HG02970 (cell line): Measurements from ENCODE around the gene ZNF491.
A peak's percentile ranks its signal among the peaks of the same experiment; 100 is the strongest.
"Not testable (repeated sequence)": the region's sequence is repeated elsewhere in the genome, so short reads cannot be mapped to it uniquely, and the experiment has no call there.

Source experiments
- ATAC-seq: cut with Tn5 transposase; IDR thresholded peaks from one replicate; pipeline ENCODE4 v1.9.1; 2021; ENCODE audit warnings: mild to moderate bottlenecking, moderate library complexity, moderate number of reproducible peaks; ENCODE audit not compliant: unreplicated experiment, low FRiP score

Gene ZNF491

DNA sequence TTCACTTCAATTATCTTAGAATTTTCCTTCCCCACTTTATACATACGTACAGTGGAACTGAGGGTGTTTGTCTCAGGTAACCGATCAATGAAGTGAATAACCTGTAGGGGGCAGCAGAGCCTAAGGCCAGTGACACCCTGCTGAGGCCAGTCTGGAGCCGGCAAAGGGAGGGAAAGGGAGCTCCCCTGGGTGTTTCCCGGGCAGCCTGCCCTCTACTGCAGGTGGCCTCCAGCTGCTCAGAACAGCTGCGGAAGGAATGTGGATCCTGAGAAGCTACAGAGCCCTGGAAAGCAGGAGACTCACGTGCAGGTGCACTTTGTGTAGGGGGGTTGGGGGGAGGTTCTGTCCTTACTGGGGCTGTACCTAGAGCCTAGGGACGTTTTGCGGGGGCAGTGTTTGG lies 832 bp upstream of the ZNF491 start:
- ATAC-seq, result peak; percentile 60

GRCh38 chr19:11806354-11807098 lies 8.2 kb downstream of the ZNF491 start:
- no peak for ATAC-seq

DNA sequence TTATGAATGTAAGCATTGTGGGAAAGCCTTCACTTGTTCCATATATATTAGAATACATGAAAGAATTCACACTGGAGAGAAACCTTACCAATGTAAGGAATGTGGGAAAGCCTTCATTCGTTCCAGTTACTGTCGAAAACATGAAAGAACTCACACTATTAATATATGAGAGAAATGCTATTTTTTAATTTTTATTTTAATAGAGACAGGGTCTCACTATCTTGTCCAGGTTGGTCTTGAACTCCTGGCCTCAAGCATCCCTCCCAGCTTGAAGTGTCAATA lies 8.7 kb downstream of the ZNF491 start:
- ATAC-seq, result no peak

DNA sequence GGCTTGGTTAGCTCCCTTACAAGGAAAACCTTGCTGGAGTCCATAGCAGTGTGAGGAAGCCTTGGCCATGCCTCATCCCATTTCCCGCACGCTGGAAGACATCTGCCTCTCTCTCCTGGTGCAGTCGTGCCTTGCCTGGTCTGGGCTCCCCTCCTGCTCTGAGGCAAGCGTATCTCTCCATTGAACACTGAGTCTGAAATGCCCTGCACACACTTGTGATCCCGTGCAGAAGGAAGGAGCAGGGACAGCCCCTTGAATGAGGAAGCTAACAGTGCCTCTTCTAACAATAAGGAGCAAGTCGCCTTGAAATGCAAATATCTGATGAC lies 15.3 kb downstream of the ZNF491 start:
- no peak for ATAC-seq

GRCh38 chr19:11814029-11814699 lies 15.8 kb downstream of the ZNF491 start, which contains the start of gene ZNF440:
TSS of gene ZNF440 (plus strand) at chr19:11814273. CDS start at chr19:11814448, 175 bp downstream.
- peak; percentile 99 for ATAC-seq

DNA sequence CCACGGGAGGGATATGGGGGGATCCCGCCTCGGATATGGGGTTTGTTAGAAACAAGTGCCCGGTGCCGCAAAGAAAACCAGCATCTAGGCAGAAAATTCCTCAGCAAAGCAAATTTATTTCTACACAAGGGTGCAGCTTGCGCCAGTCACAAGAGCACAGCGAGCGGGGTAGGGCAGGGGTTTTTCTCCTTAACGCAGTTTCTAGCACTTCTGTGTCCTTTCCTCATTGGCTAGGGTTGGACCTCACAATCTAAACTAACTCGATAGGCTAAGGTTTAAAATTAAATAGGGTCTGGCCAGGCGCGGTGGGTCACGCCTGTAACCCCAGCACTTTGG lies 16.3 kb downstream of the ZNF491 start:
- no peak for ATAC-seq

DNA sequence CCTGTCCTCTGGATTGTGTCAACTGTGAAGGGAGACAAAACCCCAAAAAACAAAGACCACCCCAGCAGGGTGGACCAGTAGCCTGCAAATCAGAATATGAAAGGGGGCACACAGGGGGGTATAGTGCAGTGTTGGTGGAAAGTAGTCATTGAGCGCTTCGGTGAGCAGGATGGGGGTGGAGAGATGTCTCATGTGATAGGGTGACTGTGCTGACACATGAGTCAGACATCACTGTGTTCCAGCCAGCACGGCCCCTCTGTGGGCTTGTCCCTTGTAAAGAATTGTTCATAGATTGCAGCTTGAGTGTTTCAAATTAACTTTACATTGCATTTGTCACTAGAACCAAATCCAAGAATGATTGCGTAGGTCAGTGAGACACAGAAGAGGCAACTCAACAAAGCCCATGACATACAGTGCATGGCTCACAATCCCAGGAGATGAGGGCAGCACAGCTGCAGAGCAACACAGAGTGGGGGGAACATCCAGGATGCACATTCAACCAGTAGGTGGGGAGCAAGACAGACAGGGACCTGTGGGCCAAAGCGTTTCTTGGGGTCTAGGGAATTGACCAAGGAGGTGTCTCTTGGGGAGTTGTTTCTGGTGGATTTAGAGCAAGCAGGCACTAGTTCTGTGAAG lies 23.3 kb downstream of the ZNF491 start:
- no peak for ATAC-seq

- ATAC-seq, result not testable (repeated sequence)
Observed at GRCh38 chr19:11828957-11829876, 30.9 kb downstream of the ZNF491 start.

GRCh38 chr19:11832253-11832912 lies 34.1 kb downstream of the ZNF491 start:
- no peak for ATAC-seq

DNA sequence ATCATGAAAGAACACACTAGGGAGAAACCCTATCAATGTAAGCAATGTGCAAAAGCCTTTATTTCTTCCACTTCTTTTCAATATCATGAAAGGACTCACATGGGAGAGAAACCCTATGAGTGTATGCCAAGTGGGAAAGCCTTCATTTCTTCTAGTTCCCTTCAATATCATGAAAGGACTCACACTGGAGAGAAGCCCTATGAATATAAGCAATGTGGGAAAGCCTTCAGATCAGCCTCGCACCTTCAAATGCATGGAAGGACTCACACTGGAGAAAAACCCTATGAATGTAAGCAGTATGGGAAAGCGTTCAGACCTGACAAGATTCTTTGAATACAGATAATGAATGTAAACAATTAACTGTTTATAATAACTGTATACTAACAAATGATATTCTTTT lies 35.2 kb downstream of the ZNF491 start:
- no peak for ATAC-seq

- ATAC-seq, result not testable (repeated sequence)
Observed at GRCh38 chr19:11835626-11836066, 37.3 kb downstream of the ZNF491 start.

DNA sequence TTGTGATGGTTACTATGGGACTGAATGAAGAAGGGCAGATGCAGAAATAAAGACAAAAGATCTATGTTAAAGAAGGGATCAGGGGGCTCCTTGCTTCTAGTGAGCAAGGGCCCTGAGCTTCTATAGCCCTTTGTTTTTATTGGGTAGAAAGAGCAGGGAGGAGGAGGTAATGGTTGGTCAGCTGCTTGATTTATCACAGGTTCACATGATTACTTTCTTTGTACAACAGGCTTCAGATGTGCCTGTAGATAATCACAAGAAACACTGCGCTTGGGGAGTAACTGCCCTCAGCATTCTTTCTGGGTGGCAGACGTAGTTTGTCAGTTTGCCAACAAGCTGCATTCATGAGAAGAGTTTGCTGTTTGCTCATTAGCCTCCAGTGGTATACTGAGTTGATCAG lies 45.4 kb downstream of the ZNF491 start:
- ATAC-seq, result no peak

GRCh38 chr19:11847615-11848014 lies 49.3 kb downstream of the ZNF491 start:
- not testable (repeated sequence) for ATAC-seq

DNA sequence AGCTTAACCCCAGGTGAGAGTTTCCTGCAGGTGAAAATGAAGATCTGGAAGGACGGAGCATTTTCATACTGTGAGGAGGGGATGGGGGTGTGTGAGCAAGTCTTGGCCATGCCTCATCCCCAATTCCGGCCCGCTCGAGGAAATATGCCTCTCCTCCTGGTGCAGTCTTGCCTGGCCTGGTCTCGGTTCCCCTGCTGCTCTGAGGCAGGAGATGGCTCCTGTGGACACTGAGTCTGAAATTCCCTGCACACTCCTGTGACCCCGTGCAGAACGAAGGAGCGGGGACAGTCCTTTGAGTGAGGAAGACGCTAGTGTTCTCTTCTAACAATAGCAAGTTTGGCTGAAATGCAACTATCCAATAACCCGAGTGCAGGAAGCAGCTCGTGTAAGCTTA lies 49.9 kb downstream of the ZNF491 start:
- ATAC-seq, result no peak

DNA sequence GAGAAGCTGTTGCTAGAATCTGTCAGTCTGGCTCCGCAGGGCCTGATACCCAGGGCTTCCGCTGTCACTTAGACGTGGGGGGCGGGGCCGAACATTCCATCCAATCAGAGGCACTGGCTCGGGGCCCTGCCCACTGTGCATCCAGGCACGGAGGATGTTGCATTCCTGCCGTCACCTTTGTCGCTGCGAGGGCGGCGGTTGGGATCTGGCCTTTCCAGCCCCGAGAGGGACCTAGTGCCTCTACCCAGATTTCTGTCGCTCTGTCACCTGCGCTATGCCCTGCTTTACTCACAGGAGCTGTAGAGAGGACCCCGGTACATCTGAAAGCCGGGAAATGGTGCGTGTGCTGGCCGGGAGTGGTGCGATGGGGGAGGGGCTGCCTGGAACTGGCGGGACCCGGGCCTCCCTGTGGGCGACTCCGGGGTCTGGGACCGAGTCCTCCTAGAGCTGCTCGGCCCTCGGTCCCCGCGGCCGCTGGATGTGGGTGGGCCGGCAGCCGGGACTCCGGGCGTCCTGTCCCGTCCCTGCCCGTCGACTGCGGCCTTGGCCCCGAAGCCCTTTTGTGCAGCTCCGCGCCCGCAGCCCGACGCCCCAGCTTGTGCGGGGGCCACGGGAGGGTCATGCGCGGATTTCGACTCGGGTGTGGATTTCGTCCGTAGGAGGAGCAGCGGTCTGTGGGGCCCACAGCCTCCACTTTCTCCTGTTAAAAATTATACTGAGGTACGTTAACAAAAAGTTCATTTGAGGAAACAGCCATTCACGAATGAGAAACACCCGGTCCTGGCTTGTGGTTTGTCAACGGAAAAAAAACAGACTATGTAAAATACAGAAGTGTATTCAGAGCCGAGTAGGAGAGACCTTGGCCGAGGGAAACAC lies 50.5 kb downstream of the ZNF491 start, which contains the start of gene ZNF439:
ZNF439 (plus strand) TSS at position 133 of the 876 bp plus-strand sequence; CDS start at position 275, 142 bp downstream.
- ATAC-seq, result peak; percentile 81

GRCh38 chr19:11850289-11850688 lies 52.0 kb downstream of the ZNF491 start:
- not testable (repeated sequence) for ATAC-seq

- ATAC-seq, result no peak
Observed at GRCh38 chr19:11853358-11853757, 55.0 kb downstream of the ZNF491 start.

DNA sequence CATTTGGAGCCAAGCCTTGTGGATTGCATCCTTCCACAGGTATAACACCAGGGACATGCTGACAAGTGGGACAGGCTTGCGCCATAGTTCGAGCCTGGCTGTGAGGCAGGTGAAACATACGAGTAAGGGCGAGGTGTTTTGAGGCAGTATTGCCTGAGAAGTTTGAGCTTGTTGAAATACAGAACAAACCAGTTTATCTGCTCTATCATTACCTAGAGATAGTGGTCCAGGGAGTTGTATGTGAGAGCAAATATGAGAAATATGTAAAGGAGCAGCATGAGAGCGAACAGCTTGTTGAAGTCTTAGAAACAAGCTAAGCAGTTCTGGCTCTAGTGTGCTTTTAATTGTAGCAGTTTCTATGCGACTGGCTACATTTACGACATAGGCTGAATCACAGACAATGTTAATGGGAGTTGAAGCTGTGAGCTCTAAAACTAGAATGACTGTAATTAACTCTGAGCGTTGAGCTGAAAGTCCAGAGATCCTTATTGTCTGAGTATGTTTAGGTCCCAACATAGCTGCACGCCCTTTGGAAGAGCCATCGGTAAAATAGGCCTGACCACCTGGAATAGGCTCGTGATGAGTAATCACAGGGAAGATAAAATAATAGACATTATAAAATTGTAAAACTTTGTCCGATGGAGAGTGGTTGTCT lies 58.4 kb downstream of the ZNF491 start:
- no peak for ATAC-seq
